GM15510 (cell line): ENCODE results near the gene CDKN1C.

Source experiments
- POLR2A ChIP-seq: IDR thresholded peaks from 3 replicates; pipeline ENCODE4 v1.6.1; 2011; ENCODE audit warnings: borderline replicate concordance; ENCODE audit not compliant: insufficient read length; ENCODE audit errors: extremely low read depth

CDKN1C gene

DNA sequence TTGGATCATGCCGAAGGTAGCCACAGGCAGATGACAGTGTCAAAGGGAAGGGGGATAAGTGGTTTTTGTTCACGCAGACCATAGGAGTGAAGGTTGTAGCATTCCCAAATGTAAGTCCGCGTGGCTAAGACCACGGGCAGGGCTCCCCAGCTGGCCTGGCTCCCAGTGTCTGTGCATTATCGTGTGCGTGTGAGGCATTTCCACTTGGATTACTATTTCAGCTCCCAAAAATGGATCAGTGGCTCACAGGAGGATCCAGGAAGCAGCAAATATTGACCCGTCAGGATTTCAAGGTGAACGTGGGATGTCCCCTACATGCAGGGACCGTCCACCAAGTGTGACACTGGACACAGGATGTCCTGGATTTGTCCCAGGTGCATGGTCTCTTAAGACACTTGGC lies 10.6 kb downstream of the CDKN1C start:
- TF ChIP-seq POLR2A: no peak

DNA sequence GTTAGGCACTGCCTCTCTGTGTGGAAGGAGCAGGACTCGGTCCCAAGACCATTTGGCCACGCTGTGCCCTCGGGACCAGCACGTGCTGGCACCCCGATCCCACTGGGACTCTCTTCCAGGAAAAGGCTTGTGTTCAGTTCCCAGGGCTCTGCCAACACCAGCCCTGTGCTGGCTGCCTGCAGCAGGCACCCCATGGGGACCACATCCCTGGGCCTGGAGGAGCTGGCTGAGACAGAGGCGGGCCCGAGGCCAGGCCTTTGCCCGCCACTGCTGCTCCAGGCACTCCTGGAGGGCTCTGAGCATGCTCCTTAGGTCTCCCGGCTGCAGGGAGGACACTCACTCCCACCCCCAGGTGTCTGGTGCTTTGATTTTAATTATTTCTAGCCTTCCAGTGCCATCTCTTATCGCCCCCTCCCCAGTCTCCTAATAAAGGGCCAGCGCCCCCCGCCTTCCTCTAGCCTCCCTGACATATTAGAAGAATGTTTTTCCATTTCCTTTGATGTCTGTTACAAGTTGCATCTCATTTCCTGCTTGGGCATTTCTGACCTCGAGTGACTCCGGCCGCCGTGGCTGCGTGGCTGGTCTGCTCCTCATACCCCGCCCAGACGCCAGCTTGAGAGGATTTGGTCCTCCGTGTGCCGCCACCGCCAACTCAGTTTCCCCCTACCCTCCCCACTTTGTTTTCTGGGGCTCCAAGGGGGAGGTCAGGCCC lies 14.4 kb downstream of the CDKN1C start:
- no peak for TF ChIP-seq POLR2A

DNA sequence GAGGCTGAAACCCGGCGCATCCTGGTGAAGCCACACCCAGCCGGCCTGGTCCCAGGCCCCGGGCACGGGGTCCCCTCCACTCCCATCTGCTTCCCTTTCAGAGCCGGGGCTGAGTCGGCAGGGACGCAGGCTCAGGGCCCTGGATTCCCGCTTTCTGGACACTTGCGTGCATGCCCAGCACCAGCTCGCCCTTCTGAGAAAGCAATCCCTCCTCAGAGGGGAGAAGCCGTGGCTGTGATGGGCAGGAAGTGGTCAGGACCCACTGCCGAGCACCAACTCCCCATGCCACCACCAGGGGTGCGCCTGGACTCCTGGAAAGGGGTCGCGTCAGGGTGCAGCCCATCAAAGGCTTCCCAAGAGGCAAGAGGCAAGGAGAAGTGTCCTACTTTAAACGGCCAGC lies 15.1 kb downstream of the CDKN1C start:
- no peak for TF ChIP-seq POLR2A

GRCh38 chr11:2869561-2870427 lies 15.8 kb downstream of the CDKN1C start:
- TF ChIP-seq POLR2A: no peak

DNA sequence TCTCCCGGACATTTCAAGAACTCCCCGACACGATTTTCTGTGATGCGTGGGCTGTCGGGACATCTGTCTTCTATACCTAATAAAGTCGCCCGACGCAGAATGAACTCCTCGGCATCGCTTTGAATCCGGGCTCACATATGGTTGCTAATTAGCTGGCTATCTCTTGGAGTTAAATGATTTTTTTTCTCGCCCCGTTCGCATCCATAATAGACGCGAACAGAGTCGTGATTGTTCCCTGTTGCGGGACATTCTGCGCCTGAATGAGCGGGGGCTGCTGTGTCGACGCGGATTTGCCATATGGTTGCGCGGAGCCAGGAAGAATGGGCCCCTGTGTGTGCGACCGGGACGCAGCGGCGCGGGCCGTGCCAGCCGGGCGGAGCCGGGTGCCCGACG lies 16.4 kb downstream of the CDKN1C start:
- no peak for TF ChIP-seq POLR2A

- no peak for TF ChIP-seq POLR2A
These were observed 17.0 kb downstream of the CDKN1C start for GRCh38 chr11:2868506-2869133.

DNA sequence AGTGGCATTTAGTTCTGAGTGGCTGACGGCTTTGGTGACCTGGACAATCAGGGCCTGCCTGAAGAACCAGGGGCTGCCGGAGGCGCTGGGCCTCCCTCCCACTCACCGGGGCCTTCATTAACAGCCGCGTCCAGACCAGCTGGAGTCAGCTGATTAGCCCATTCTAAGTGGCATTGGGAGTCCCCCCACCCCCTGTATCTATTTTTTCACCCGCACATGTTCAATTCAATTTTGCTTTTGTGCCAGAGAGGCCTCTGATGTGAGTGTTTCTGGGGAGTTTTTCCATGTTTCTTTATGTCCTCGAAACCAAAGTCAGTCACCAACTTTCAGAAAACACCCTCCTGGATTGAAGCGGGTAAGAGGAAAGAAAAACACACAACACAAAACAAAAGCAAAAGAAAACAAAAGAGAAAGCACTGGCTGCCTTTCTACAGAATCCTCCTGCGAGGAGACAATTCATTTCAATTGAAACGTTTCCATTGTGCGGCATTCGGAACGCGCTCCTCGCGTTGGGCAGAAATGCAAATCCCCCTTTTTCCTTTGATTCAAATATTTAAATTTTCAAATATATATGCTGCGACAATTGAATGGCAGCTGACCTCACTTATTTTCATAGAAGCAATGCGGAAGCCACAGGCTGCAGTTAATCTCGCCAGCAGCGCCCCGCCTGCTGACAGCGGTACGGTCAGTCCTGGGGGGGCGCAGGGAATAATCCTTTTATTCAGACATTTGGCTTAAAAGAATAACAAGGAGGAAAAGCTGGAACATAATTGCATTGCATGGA lies 17.7 kb downstream of the CDKN1C start:
- no peak for TF ChIP-seq POLR2A

- no peak for TF ChIP-seq POLR2A
These were observed 18.4 kb downstream of the CDKN1C start for GRCh38 chr11:2867142-2867541.

GRCh38 chr11:2865922-2866577 lies 19.5 kb downstream of the CDKN1C start:
- TF ChIP-seq POLR2A: no peak

GRCh38 chr11:2864901-2865300 lies 20.7 kb downstream of the CDKN1C start:
- no peak for TF ChIP-seq POLR2A

DNA sequence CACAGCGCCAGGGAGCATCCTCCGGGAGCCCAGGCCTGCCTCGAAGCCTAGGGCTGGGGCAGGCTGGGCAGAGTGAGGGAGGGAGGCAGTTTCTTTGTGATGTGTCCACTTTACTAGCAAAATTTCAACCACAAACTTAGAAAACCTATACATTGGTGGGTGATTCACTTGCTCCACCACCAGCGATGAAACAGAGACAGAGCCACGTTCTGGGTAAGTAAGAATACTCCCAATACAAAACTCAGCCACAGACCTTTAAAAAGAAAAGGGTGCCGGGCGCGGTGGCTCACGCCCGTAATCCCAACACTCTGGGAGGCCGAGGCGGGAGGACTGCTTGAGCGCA lies 22.3 kb downstream of the CDKN1C start:
- TF ChIP-seq POLR2A: no peak

DNA sequence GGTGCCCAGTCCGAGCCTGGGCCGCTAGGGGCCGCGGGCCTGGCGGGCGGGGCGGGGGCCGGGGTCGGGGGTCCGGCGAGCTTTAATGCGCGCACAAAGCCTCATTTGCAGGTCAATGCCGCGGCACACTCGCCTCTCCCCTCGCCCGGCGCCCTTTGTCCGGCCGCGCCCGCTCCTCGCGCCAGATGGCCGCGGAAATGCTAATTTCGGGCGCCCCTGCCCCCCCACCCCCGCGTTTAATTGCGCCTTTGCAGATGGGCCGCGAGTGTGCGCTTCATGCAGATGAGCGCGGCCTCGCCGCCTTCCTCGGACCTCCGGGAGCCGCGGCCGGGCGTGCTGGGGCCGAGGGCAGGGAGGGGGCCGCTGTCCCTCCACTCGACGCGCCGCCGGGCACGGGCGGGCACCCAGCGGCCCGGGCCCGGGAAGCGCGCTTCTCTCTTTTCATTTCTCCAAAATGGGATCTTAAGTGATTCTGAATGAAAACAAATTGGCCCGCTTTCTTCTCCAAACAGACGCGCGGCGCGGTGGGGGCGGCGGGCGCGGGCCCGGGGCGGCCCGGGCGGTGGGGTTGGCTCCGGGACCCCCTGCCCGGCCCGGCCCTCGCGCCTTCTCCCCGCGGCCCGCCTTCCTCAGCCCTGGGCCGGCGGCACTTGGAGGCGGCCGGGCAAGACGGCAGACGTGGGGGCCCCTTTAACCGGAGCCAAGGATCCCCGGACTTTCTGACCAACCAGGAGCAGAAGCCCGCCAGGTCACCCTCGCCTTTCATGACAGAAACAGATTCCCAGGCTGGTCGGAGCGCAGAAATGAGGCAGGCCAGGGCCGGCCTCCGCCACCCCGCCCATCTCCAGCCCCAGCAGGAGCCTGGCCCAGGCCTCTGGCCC lies 22.9 kb downstream of the CDKN1C start:
- TF ChIP-seq POLR2A: no peak

- no peak for TF ChIP-seq POLR2A
These were observed 24.9 kb downstream of the CDKN1C start for GRCh38 chr11:2860636-2861035.
